ENCODE results near the gene ENDOG.
A peak's percentile ranks its signal among the peaks of the same experiment; 100 is the strongest.
"Not testable (repeated sequence)": the region's sequence is repeated elsewhere in the genome, so short reads cannot be mapped to it uniquely, and the experiment has no call there.

The ENDOG gene

DNA sequence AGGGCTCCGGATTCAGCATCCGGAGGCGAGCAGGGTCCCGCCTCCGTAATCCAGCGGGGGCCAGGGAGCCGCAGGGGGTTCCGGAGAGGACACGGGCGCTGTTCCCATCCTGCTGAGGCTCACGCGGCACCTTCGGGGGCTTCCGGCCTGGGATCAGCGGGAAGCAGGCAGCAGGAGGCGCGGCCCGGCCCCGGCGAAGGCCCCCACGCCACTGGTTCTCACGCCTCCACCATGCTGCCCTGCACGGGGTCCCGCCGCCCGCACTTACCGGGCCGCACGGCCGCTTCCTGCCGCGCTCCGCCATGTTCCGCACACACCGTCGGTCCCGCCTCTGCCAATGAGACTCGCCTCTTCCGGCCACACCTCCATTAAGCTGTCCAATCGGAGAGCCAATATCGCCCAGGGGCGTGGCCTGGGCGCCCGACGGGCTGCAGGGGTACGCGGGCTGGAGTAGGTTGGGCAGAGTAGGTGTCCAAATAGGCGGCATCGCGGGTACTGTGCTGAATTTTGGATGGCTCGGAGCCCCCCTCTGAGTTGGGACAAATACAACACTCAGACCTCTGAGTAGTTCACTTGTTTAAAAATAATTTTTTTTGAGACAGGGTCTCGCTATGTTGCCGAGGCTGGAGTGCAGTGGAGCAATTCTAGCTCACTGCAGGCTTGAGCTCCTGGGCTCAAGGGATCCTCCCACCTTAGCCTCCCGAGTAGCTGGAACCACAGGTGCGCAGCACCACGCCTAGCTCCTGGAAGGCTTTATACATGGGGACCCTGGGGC is 11.4 kb downstream of the ENDOG start, which contains the start of gene SPOUT1:
TSS of gene SPOUT1 (minus strand) at position 318 of the 775 bp plus-strand sequence. CDS start at position 304, 14 bp downstream.
- DNase-seq: peak; percentile 90

- DNase-seq: no peak
These were observed 15.4 kb downstream of the ENDOG start for GRCh38 chr9:128833696-128834095.

DNA sequence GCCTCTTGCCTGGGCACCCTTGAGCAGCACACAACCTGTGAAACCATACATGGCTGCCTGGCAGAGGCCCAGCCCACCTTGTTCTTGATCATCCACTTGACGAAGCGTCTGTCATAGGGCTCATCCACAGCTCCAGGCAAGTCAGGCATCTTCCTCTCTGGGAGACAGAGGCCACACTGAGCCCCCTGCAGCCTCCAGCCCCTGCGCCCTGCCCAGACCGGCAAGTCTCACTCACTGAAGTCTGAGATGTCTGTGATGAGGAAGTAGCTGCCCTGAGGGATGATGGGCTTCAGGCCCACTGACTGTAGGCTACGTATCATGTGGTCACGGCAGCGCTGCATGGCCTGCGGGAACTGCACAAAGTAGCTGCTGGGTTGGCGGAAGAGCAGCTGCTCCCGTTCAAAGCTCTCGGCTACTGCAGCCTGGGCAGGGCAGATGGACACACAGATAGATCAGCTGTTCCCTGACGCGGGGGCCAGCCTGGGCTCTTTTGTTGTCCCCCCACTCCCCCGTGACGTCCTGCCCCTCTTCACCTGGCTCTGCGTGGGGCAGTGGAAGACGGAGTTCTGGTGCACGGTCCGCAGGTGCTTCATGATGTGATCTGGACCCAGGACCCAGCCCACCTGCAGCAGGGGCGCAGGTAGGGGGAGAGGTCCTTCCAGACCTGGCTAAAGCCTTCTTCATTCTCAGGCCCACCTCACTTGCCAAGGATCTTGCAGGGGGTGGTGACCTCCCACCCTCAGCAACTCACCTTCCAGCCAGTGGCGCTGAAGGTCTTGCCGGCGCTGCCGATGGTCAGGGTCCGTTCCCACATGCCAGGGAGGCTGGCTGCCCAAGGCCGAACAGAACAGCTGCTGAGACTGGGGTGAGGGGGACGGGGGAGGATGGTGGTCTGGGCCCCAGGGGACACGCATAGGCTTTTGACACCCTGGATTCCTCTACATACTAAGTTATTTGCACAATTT is 17.2 kb downstream of the ENDOG start:
- no peak for DNase-seq

DNA sequence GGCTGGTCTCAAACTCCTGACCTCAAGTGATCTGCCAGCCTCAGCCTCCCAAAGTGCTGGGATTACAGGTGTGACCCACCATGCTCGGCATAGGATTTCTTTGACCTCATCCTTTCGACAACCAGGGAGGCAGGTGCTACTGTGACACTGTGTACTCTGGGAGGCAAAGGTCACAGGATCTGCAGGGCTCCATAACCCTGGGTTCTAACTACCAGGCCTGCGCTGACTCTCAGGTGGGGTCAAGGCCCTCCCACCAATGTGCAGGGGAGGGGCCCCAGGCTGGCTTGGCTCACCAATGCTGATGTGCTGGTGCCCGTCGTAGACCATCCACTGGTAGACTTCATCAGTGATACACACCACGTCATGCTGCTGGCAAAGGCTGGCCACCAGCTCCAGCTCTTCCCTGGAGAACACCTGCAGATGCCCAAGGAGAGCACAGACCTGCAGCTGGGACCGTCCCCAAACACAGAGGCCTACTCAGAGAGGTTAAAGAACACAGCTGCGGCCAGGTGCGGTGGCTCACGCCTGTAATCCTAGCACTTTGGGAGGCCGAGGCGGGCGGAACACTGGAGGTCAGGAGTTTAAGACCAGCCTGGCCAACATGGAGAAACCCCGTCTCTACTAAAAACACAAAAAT is 18.3 kb downstream of the ENDOG start:
- DNase-seq: no peak

DNA sequence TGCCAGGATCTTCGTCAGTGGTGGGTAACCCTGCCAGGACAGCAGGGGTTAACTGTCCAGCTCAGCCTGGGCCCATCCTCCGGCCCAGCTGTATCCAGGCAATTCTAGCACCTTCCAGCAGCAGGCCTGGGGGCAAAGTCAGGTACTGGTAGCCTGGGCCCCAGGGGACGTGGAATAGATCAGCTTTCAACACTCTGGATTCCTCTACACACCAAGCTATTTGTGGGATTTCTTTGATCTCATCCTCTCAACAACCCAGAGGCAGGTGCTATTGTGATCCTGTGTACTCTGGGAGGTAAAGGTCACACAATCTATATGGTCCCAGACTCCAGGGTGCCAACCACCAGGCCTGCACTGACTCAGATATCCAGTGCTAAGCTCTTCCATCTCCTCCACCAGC is 20.0 kb downstream of the ENDOG start:
- no peak for DNase-seq

DNA sequence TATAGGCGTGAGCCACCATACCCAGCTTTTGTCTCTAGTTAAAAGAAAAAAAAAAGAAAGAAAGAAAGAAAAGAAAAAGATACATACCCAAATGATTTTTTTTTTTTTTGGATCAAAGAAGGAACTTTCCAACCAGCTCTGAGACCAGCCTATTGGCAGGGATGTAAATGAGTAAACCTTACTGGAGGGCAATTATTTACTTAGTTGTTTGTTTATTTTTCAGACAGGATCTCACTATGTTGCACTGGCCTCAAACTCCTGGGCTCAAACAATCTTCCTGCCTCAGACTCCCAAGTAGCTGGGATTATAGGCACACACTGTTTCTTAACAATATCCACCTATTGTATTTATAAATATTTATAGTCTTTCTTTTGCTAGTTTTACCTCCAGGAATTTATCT is 22.2 kb downstream of the ENDOG start:
- DNase-seq: no peak

DNA sequence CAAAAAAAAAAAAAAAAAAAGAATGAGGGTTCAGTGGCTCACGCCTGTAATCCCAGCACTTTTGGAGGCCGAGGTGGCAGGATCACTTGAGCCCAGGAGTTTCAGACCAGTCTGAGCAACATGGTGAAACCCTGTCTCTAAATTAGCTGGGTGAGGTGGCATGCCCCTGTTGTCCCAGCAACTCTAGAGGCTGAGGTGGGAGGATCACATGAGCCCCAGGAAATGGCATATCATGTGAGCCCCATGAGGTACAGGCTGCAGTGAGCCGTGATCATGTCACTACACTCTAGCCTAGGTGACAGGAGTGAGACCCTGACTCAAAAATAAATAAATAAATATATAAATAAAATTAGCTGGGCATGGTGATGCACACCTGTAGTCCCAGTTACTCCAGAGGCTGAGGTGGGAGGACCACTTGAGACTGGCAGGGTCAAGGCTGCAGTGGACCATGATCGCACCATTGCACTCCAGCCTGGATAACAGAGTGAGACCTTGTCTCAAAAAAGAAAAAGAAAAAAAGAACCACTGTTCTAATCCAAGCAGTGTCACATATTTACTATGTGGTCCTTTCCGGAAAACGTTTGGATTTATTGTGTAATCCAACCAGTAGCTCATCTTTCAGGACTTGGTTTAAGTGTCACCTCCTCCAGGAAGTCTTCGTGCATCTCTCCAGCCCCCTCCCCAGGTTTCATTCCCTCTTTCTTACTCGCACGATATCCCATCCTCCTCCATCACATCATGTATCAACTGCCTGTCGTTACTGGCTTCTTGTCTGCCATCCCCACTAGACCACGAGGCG is 23.6 kb downstream of the ENDOG start:
- DNase-seq: no peak

- DNase-seq: not testable (repeated sequence)
These were observed 24.9 kb downstream of the ENDOG start for GRCh38 chr9:128843171-128843570.

- DNase-seq: no peak
These were observed 27.1 kb downstream of the ENDOG start for GRCh38 chr9:128845186-128845931.

DNA sequence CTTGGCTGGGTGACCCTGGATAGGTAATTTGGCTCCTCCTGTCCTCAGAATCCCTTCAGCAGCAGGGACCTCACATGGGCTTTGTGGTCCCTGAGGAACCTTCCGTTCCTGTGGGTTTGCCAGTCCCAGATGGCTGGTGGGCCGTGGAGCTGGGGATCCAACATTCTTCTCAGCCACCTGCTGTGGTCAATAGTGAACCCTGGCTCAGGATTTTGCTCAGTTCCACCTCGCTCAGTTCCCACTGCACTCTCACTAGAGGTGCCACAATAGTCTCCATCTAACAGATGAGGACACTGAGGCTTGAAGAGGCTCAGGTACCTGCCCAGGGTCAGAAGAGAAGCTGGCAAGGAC is 28.4 kb downstream of the ENDOG start:
- no peak for DNase-seq

- DNase-seq: no peak
These were observed 29.5 kb downstream of the ENDOG start for GRCh38 chr9:128847803-128848202.

DNA sequence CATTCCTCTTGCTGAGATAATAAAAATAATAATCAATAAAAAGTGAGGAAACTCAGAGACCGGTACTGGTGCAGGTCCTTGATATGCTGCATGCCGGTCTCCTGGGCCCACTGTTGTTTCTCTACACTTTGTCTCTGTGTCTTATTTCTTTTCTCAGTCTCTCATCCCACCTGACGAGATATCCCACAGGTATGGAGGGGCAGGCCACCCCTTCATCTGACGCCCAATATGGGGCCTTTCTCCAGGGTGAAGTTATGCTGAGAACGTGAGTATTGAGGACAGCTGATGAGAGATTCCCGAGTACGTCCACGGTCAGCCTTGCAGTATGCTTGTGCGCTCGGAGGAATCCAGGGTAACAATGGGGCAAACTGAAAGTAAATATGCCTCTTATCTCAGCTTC is 32.7 kb downstream of the ENDOG start:
- DNase-seq: not testable (repeated sequence)

- DNase-seq: not testable (repeated sequence)
These were observed 33.7 kb downstream of the ENDOG start for GRCh38 chr9:128851779-128852600.

DNA sequence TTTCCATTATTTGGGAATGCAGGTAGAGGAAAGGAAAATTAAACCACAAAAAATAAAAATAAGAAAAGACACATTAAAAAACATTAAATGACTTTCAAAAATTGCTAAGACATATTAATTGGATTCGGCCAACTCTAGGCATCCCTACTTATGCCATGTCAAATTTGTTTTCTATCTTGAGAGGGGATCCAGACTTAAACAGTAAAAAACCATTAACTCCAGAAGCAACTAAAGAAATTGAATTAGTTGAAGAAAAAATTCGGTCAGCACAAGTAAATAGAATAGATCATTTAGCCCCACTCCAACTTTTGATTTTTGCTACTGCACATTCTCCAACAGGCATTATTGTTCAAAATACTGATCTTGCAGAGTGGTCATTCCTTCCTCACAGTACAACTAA is 34.3 kb downstream of the ENDOG start:
- DNase-seq: not testable (repeated sequence)

GRCh38 chr9:128854454-128854853 is 36.2 kb downstream of the ENDOG start:
- DNase-seq: not testable (repeated sequence)

GRCh38 chr9:128858476-128858875 is 40.2 kb downstream of the ENDOG start:
- not testable (repeated sequence) for DNase-seq

GRCh38 chr9:128860937-128861336 is 42.6 kb downstream of the ENDOG start:
- DNase-seq: no peak

- DNase-seq: no peak
These were observed 43.2 kb downstream of the ENDOG start for GRCh38 chr9:128861501-128861900.

DNA sequence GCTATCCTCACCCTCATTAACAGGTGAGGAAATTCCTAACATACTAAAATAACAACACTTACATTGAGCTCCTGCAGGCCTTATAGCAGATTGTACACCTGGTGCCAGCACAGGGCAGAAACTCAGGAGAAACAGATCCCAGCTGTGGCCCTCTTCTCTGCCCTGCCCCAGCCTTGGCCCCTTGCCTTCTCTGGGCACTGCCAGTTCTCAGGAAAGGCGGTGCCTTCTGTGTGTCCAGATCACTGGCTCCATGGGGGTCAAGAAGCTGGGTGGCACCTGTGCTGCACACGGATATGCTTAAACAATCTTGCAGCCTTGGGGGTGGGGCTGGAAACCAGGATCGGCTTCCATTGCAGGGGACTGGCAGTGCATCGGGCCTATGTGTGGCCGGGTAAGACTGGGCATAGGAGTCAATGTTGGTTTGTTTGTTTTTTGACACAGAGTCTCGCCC is 44.1 kb downstream of the ENDOG start:
- DNase-seq: no peak

DNA sequence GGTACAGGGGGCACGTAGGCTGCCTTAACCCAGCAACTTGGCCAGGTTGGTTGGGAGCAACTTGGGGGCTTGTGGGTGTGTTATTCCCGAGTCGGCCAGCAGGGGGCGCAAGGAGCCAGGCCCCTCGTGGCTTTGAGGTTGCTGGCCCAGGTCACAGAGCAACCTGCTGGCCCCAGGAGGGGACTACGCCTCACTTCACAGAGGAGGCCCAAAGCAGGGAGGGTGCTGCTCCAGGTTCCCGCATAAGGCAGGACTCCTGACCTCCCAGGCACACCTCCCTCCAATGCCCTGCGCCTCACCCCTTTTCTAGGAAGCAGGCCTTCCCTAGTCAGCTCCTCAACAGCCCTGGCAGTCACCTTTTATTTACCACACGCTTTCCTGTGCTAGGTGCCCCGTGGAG is 45.3 kb downstream of the ENDOG start:
- peak; percentile 86 for DNase-seq
